Measurements from ENCODE around the gene PBX3. TPM values are rescaled to one million over a fixed set of nuclear protein-coding genes. Genes with fewer than 3 reads are reported as not detected.

Gene PBX3
- total RNA-seq, 2 experiments from 2014 or later, result 40.8 to 54.6 TPM

- CTCF ChIA-PET (ENCODE audit: unreplicated experiment), result no interaction called here
- TF ChIP-seq EZH2phosphoT487 (IDR thresholded peaks at IDR 0.05; ENCODE audit: borderline replicate concordance, low read depth, low read length) (no peak), CTCF (conservative IDR thresholded peaks at IDR 0.05; ENCODE audit: low read length) (no peak)
- H3K4me1 ChIP-seq (ENCODE audit: insufficient read depth, low read length, poor library complexity, severe bottlenecking), result no peaks in the 10 kb centered on the region
- H3K27ac ChIP-seq (ENCODE audit: low read depth, low read length, poor library complexity, severe bottlenecking), result no peak overlapping the region
- no peak overlapping the region for H2AFZ ChIP-seq (ENCODE audit: low read length)
- no peak for DNase-seq (ENCODE audit: low spot score)
- no peaks in the 10 kb centered on the region for H3K9me2 ChIP-seq (ENCODE audit: insufficient read depth, low read length)
- no peaks in the 10 kb centered on the region for H3K36me3 ChIP-seq (ENCODE audit: insufficient read depth, low read length)
- no peaks in the 10 kb centered on the region for H4K20me1 ChIP-seq (ENCODE audit: insufficient read depth, low read length)
- no peaks in the 10 kb centered on the region for H3K9me3 ChIP-seq (ENCODE audit: low read length)
- H3K4me2 ChIP-seq (ENCODE audit: low read length), result no peak overlapping the region
- no peak overlapping the region for H3K4me3 ChIP-seq (ENCODE audit: low read depth, low read length, poor library complexity, severe bottlenecking)
- intact Hi-C loops (cut with micrococcal nuclease; ENCODE audit: unreplicated experiment), result no loop called here
- POLR2A ChIA-PET, result interaction anchor here (0.5 to 1.0 kb wide), 3 partner anchors 18 to 38 kb away, joined by 3 to 4 read pairs (median 3); no protein-coding TSS in a partner anchor
- BruUV-seq (replicated peaks), result no TSS peak
- H3K79me2 ChIP-seq (ENCODE audit: insufficient read depth, low read depth, low read length), result no peaks in the 10 kb centered on the region
Measured at GRCh38 chr9:125782718-125783117, 35.5 kb downstream of the PBX3 start.

- Histone ChIP-seq H3K79me2 (ENCODE audit: insufficient read depth, low read depth, low read length) (no peaks in the 10 kb centered on the region), H3K9me3 (ENCODE audit: low read length) (no peaks in the 10 kb centered on the region), H3K4me3 (ENCODE audit: low read depth, low read length, poor library complexity, severe bottlenecking) (no peak overlapping the region), H3K4me2 (ENCODE audit: low read length) (no peak overlapping the region), H3K9me2 (ENCODE audit: insufficient read depth, low read length) (no peaks in the 10 kb centered on the region), H3K27ac (ENCODE audit: low read depth, low read length, poor library complexity, severe bottlenecking) (no peak overlapping the region), H3K36me3 (ENCODE audit: insufficient read depth, low read length) (no peaks in the 10 kb centered on the region), H3K4me1 (ENCODE audit: insufficient read depth, low read length, poor library complexity, severe bottlenecking) (no peaks in the 10 kb centered on the region), H4K20me1 (ENCODE audit: insufficient read depth, low read length) (no peaks in the 10 kb centered on the region), H2AFZ (ENCODE audit: low read length) (no peak overlapping the region)
- DNase-seq (ENCODE audit: low spot score), result no peak
- no TSS peak for BruUV-seq (replicated peaks)
- no peak for TF ChIP-seq EZH2phosphoT487 (IDR thresholded peaks at IDR 0.05; ENCODE audit: borderline replicate concordance, low read depth, low read length)
- no peak for TF ChIP-seq CTCF (conservative IDR thresholded peaks at IDR 0.05; ENCODE audit: low read length)
- ChIA-PET CTCF (ENCODE audit: unreplicated experiment) (no interaction called here), POLR2A (interaction anchor here (0.6 kb wide), 1 partner anchor 869 kb away, joined by 3 read pairs; no protein-coding TSS in a partner anchor)
- intact Hi-C loops (cut with micrococcal nuclease; ENCODE audit: unreplicated experiment), result no loop called here
Measured at GRCh38 chr9:125784286-125785049, 37.3 kb downstream of the PBX3 start.

- no TSS peak for BruUV-seq (replicated peaks)
- TF ChIP-seq CTCF (conservative IDR thresholded peaks at IDR 0.05; ENCODE audit: low read length), result no peak
- TF ChIP-seq EZH2phosphoT487 (IDR thresholded peaks at IDR 0.05; ENCODE audit: borderline replicate concordance, low read depth, low read length), result no peak
- Histone ChIP-seq H3K36me3 (ENCODE audit: insufficient read depth, low read length) (no peaks in the 10 kb centered on the region), H3K27ac (ENCODE audit: low read depth, low read length, poor library complexity, severe bottlenecking) (no peak overlapping the region), H3K9me3 (ENCODE audit: low read length) (no peaks in the 10 kb centered on the region), H3K9me2 (ENCODE audit: insufficient read depth, low read length) (no peaks in the 10 kb centered on the region), H3K4me2 (ENCODE audit: low read length) (no peak overlapping the region), H3K79me2 (ENCODE audit: insufficient read depth, low read depth, low read length) (no peaks in the 10 kb centered on the region), H3K4me3 (ENCODE audit: low read depth, low read length, poor library complexity, severe bottlenecking) (no peak overlapping the region), H2AFZ (ENCODE audit: low read length) (no peak overlapping the region), H3K4me1 (ENCODE audit: insufficient read depth, low read length, poor library complexity, severe bottlenecking) (no peaks in the 10 kb centered on the region), H4K20me1 (ENCODE audit: insufficient read depth, low read length) (no peaks in the 10 kb centered on the region)
- POLR2A ChIA-PET, result no interaction called here
- no peak for DNase-seq (ENCODE audit: low spot score)
- intact Hi-C loops (cut with micrococcal nuclease; ENCODE audit: unreplicated experiment), result no loop called here
- CTCF ChIA-PET (ENCODE audit: unreplicated experiment), result no interaction called here
Measured at GRCh38 chr9:125785248-125785751, 38.1 kb downstream of the PBX3 start.

All from OCI-LY7 (cell line).